HG03066 (cell line): ENCODE measurements around the gene SUFU.
"Not testable (repeated sequence)": the region's sequence is repeated elsewhere in the genome, so short reads cannot be mapped to it uniquely, and the experiment has no call there.

Experiments used
- ATAC-seq: cut with Tn5 transposase; IDR thresholded peaks from one replicate; pipeline ENCODE4 v1.9.1; 2021; ENCODE audit warnings: low read depth; ENCODE audit not compliant: unreplicated experiment

The SUFU gene

DNA sequence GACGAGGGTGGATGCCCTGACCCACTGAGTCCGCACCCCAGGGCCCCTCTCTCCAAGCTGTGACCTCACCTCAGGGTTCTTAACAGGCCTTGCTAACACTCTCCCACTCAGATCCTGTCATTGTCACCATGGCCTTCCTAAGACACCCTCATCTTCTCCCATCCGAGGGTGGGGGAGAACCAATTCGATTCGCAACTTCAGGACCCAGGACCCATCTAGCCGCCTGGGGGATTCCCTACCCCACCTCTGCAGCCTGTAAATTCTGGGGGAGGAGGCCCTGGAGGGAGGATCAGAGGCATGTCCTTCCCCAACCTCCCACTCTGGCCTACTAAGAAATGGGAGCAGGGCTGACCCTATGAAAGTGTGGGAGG lies 157.9 kb downstream of the SUFU start:
- ATAC-seq = peak; percentile 20

DNA sequence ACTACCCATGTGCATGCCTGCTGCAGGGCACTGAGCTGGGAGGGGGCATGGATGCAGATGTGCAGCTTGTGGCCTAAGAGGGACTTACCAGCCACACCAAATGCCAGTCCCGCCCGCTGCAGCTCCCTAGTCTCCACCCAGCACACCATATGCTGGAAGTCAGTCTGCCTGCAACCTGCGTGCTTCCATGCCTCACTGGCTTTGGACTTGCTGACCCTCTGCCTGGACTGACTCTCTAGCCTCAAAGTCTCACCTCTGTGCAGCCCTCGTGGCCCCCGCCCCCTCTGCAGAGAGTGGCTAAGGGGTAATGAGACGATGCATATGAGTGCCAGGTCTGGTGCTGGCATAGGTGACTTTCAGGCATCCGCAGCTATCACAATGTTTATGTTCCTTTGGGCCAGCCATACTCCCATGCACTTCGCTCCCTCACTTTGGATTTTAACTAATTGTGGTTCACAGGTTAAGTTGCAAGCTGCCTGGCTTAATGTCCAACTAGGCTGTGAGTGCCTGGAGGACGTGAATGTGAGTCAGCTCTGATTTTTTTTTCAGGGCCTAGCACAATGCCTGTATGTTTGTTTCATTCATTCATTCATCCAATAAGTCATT lies 162.2 kb downstream of the SUFU start:
- no peak for ATAC-seq

DNA sequence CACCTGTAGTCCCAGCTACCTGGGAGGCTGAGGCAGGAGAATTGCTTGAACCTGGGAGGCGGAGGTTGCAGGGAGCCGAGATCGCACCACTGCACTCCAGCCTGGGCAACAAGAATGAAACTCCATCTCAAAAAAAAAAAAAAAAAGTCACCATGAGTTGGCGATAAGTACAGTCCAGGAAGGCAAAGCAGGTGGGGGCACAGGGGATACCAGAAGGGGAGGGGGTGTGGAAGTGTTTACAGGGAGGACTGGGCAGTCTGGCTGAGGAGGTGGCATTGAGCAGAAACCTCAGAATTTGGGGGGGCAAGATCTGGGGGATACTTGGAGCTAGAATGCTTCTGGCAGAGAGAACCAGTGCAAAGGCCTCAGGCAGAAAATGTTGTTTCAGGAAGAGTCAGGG lies 163.6 kb downstream of the SUFU start:
- not testable (repeated sequence) for ATAC-seq

- ATAC-seq = no peak
These were observed 164.7 kb downstream of the SUFU start for GRCh38 chr10:102668326-102669107.

GRCh38 chr10:102669206-102670064 lies 165.7 kb downstream of the SUFU start:
- ATAC-seq = no peak

- no peak for ATAC-seq
These were observed 166.4 kb downstream of the SUFU start for GRCh38 chr10:102670065-102670670.

DNA sequence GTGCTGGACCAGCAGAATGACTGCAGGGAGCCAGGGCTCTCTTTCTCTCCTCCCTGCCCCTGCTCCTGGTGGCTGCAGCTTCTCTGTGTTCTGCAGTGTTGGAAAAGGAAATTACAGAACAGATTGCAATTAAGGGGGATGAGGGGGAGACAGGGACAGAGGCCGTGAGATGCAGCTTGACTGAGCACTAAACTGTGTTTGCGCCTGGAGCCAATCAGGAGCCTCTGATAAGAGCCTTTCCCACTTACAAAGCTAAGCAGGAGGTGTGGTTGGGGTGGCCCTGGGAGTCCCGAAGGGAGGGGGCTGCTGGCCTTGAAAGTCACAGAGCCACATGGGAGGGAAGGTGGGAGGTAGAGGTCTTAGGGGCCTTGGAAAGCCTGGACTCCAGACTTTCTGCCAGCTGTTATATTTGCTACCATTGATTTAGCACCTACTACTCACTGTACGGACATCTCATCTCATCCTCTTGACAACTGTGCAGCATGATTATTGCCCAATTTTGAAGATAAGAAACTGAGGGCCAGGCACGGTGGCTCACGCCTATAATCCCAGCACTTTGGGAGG lies 167.2 kb downstream of the SUFU start:
- ATAC-seq = no peak

GRCh38 chr10:102673236-102673818 lies 169.6 kb downstream of the SUFU start:
- ATAC-seq = no peak

GRCh38 chr10:102673819-102674511 lies 170.2 kb downstream of the SUFU start:
- no peak for ATAC-seq

DNA sequence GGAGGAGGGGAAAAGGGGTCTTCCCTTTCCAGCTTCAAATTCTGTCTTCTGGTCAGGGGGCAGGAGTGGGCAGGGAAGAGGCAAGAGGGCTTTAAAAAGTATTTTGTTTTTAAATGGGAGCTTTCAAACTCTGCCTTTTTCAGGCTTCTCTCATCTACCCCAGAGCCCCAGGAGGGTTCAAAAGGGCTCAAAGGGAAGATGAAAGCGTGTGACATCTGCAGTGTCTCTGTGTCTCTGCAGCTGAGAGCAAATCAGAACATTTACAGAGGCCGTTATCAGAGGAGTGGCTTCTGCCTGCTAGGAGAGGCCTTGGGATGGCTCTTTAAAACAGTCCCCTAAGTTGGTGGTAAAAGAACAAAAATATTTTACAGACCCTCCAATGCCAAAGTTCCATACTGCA lies 170.8 kb downstream of the SUFU start:
- ATAC-seq = no peak

GRCh38 chr10:102675011-102675665 lies 171.4 kb downstream of the SUFU start:
- no peak for ATAC-seq

DNA sequence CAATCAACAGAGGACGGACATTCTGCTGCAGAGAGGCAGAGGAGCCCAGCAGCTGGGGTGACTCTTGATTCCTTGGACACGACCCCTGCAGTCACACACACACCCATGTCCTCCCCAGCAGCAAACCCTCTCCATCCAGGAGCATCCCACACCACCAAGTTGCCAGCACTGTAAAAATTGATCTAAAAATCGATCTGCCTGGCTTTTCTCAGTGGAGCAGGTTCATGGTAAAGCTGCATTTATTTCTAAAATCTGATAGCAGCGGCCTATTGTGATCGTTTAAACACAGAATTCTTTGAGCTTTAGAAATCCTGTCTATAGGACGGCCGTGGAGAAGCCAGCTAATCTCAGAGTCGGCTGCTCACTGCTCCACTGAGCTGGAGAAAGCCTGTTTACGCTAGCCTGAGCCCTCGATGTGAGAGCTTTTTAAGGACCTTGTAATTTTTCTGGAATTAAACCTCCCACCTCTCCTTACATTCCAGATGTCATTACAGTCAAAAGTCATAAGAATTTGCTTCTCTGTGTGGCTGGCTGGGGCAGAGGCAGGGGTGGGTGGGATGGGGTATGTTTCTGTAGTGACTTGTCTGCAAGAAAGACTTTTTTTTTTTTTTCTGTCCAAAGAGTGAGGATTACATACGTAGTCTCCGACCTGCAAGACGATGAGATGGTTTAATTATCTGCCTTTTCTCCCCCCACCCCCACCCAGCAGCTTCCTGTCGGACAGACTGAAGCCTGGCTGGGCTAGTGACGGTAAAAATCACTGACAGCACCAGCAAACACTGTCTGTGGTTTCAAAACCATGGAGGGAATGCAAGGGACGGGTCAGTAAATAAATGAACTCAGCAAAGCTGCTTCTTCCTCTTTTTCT lies 172.1 kb downstream of the SUFU start:
- ATAC-seq = no peak

GRCh38 chr10:102676534-102677315 lies 173.0 kb downstream of the SUFU start:
- ATAC-seq = no peak

GRCh38 chr10:102677331-102678067 lies 173.7 kb downstream of the SUFU start:
- no peak for ATAC-seq

- ATAC-seq = no peak
These were observed 174.3 kb downstream of the SUFU start for GRCh38 chr10:102678068-102678400.

DNA sequence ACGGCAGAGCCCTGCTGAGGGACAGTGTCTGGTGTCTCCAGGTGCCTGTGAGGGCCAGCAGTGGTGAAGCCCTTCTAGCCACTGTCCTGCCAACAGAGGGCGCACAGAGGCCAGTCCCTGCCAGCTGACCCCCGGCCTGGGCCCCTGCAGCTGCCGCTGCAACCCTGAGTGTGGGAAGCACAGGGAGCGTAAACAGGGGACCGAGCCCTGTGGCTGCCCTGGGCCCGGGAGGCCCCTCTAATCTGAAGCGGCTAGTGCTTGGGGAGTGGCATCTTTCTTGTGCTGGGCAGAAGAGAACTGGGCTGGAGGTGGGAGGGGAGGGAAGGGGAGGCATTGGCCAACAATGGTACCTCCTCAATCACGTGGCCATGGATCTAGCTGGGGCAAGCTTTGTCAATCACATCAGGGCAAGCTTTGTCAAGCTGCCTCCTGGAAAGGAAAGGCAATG lies 175.1 kb downstream of the SUFU start:
- no peak for ATAC-seq

GRCh38 chr10:102679596-102679995 lies 175.8 kb downstream of the SUFU start:
- ATAC-seq = no peak
